ENCODE results near the gene SCRN2. TPM values are rescaled to one million over a fixed set of nuclear protein-coding genes. Genes with fewer than 3 reads are reported as not detected.
A peak's percentile ranks its signal among the peaks of the same experiment; 100 is the strongest.

SCRN2 gene
- total RNA-seq, 1 experiment from 2014 or later, result 73.6 TPM

DNA sequence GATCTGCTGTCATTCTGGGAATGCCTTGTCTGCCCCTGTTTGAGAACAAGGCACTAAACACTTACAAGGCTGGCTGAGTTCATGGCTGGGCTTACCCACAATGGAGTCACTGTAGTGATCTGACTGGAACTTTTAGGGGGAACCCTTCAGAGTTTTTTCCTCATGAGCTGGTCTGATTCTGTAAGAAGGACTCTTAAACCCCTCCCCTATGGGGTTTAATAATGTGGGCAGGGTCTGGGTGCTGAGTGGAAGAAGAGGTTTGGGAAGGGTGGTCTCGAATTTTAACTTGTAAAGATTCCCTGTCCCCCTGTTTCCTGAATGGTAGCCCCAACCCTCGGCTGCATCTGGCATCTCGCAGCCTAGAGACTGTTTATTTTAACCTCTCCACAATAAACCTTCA is 50.0 kb downstream of the SCRN2 start:
- ChIA-PET POLR2A (interaction anchor here (0.6 kb wide), 1 partner anchor 1302 kb away, joined by 3 read pairs; no protein-coding TSS in a partner anchor), CTCF (interaction anchor here (0.6 to 1.6 kb wide), 4 partner anchors 15 to 94 kb away, joined by 3 to 11 read pairs (median 5); no protein-coding TSS in a partner anchor)
- no peaks in the 10 kb centered on the region for H3K36me3 ChIP-seq (ENCODE audit: control insufficient read depth, insufficient read depth, low read length)
- Mint-ChIP-seq H3K9me3 (ENCODE audit: unreplicated experiment) (no peaks in the 10 kb centered on the region), H3K27ac (ENCODE audit: unreplicated experiment) (no peak overlapping the region), H3K4me3 (ENCODE audit: unreplicated experiment) (peak overlapping the region; percentile 70), H3K36me3 (ENCODE audit: insufficient read depth, unreplicated experiment) (no peaks in the 10 kb centered on the region), H3K27me3 (ENCODE audit: insufficient read depth, unreplicated experiment) (peaks cover 54% of the 10 kb centered on the region), H3K4me1 (ENCODE audit: low read depth, unreplicated experiment) (peaks cover 17% of the 10 kb centered on the region)
- no peak overlapping the region for H3K4me3 ChIP-seq (ENCODE audit: low read depth, low read length)
- peaks cover 9% of the 10 kb centered on the region; the same call in 1 of the 2 replicates for H3K4me1 ChIP-seq
- intact Hi-C loops (cut with micrococcal nuclease; ENCODE audit: unreplicated experiment), result no loop called here
- peak in 1 of 2 experiments; percentile 32 for DNase-seq
- no TSS peak for BruUV-seq (replicated peaks)
- peaks cover 2% of the 10 kb centered on the region; the same call in 1 of the 2 replicates for H3K9me3 ChIP-seq
- H3K27me3 ChIP-seq (replicated peaks; ENCODE audit: control insufficient read depth, insufficient read depth, low read length), result peaks cover 5% of the 10 kb centered on the region
- TF ChIP-seq, protein P1, sequence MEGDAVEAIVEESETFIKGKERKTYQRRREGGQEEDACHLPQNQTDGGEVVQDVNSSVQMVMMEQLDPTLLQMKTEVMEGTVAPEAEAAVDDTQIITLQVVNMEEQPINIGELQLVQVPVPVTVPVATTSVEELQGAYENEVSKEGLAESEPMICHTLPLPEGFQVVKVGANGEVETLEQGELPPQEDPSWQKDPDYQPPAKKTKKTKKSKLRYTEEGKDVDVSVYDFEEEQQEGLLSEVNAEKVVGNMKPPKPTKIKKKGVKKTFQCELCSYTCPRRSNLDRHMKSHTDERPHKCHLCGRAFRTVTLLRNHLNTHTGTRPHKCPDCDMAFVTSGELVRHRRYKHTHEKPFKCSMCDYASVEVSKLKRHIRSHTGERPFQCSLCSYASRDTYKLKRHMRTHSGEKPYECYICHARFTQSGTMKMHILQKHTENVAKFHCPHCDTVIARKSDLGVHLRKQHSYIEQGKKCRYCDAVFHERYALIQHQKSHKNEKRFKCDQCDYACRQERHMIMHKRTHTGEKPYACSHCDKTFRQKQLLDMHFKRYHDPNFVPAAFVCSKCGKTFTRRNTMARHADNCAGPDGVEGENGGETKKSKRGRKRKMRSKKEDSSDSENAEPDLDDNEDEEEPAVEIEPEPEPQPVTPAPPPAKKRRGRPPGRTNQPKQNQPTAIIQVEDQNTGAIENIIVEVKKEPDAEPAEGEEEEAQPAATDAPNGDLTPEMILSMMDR (IDR thresholded peaks at IDR 0.05; ENCODE audit: insufficient read depth in 1 of 2, low read depth in 1 of 2, low read length in 1 of 2, severe bottlenecking in 1 of 2, unreplicated experiment in 1 of 2), result no peak

DNA sequence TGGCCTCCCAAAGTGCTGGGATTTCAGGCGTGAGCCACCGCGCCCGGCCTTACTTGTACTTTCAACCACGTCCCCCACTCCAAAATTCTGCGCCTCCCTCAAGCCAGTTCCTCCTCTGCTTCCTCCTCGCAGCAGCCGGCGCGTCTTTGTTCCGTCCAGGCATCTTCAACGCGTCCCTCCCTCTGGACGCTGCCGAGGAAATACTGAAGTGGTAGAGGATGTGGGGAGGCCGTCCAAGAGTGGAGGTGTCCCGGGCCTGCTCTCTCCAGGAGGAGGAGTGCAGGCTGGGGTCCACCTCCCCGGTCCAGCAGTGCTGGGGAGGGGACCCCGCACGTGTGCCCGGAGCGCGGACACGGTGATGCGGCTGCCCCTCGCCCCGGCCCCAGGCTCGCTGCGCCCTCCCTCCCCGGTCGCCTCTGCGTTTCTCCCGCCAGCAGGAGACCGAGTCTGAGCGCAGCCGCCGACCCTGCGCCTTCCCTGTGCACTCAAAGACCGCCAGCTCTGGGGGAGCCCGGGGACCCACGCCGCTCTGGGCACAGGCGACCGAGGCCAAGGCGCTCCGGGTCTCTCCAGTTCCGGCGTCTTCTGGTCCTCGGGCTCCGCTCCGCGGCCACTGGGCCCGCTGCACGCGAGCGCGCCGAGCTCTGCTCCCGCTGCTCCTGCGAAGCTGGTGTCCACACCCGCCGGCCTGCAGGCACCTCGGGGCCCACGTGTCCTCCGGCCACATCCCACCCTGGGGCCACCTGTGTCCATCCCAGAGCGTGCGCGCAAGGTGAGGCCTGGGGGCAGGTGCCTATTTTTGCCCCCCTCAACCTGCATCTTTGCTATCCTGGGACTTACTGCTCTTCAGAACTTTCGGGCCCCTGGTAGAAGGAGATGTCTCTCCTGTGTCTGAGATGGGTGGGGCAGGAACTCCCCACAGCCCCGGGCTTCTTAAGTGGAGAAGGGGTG is 51.2 kb downstream of the SCRN2 start:
- H3K36me3 ChIP-seq (ENCODE audit: control insufficient read depth, insufficient read depth, low read length), result no peaks in the 10 kb centered on the region
- ChIA-PET POLR2A (interaction anchor here (0.6 to 1.0 kb wide), 2 partner anchors 32 to 41 kb away, joined by 3 read pairs; partner anchors contain the start of genes LRRC46 and MRPL10), CTCF (interaction anchor here (0.5 to 1.6 kb wide), 17 partner anchors 8 to 230 kb away, joined by 3 to 18 read pairs (median 5); partner anchors contain the start of genes KPNB1, OSBPL7 and TBX21)
- H3K36me3 Mint-ChIP-seq (ENCODE audit: insufficient read depth, unreplicated experiment), result no peaks in the 10 kb centered on the region
- H3K4me3 Mint-ChIP-seq (ENCODE audit: unreplicated experiment), result peak overlapping the region; percentile 70
- no peak overlapping the region for H3K27ac Mint-ChIP-seq (ENCODE audit: unreplicated experiment)
- peak overlapping the region; percentile 39 for H3K4me3 ChIP-seq (ENCODE audit: low read depth, low read length)
- no peaks in the 10 kb centered on the region for H3K9me3 Mint-ChIP-seq (ENCODE audit: unreplicated experiment)
- TF ChIP-seq, protein P1 (IDR thresholded peaks at IDR 0.05; ENCODE audit: insufficient read depth in 1 of 2, low read depth in 1 of 2, low read length in 1 of 2, severe bottlenecking in 1 of 2, unreplicated experiment in 1 of 2), result peak; percentile 76 to 90
- peaks cover 5% of the 10 kb centered on the region for H3K27me3 ChIP-seq (replicated peaks; ENCODE audit: control insufficient read depth, insufficient read depth, low read length)
- peak; percentile 83 to 88 for DNase-seq
- peaks cover 17% of the 10 kb centered on the region for H3K4me1 Mint-ChIP-seq (ENCODE audit: low read depth, unreplicated experiment)
- peaks cover 47% of the 10 kb centered on the region for H3K27me3 Mint-ChIP-seq (ENCODE audit: insufficient read depth, unreplicated experiment)
- peaks cover 2% of the 10 kb centered on the region; the same call in 1 of the 2 replicates for H3K9me3 ChIP-seq
- intact Hi-C loops (cut with micrococcal nuclease; ENCODE audit: unreplicated experiment), result loop anchor here (1.0 kb wide), 2 partner anchors 14 to 57 kb away; partner anchors contain the start of gene TBX21
- H3K4me1 ChIP-seq, result peaks cover 9% of the 10 kb centered on the region; the same call in 1 of the 2 replicates
- no TSS peak for BruUV-seq (replicated peaks)

Other genes with a start within 250 kb of the SCRN2 start
- 967 and 1,072 TPM in 2 replicates for gene KPNB1, start 191.4 kb downstream of the SCRN2 start, total RNA-seq (2022)
- gene TBKBP1, start 147.1 kb downstream of the SCRN2 start, total RNA-seq (2022), result 27.4 and 30.4 TPM in 2 replicates
- not detected in 2 replicates for gene TBX21, start 108.0 kb downstream of the SCRN2 start, total RNA-seq (2022)
- 46.8 and 48.3 TPM in 2 replicates for gene OSBPL7, start 19.5 kb downstream of the SCRN2 start, total RNA-seq (2022)
- 159 and 162 TPM in 2 replicates for gene MRPL10, start 9.7 kb downstream of the SCRN2 start, total RNA-seq (2022)
- gene LRRC46, start 9.6 kb downstream of the SCRN2 start, total RNA-seq (2022), result 1.4 and 2.3 TPM in 2 replicates
- gene SP6, start 9.9 kb upstream of the SCRN2 start, total RNA-seq (2022), result 20.6 and 25.0 TPM in 2 replicates
- gene SP2, start 55.0 kb upstream of the SCRN2 start, total RNA-seq (2022), result 24.8 and 25.2 TPM in 2 replicates
- gene PNPO, start 100.3 kb upstream of the SCRN2 start, total RNA-seq (2022), result 110 and 118 TPM in 2 replicates
- 24.3 and 30.5 TPM in 2 replicates for gene PRR15L, start 116.6 kb upstream of the SCRN2 start, total RNA-seq (2022)
- gene CDK5RAP3, start 129.8 kb upstream of the SCRN2 start, total RNA-seq (2022), result 425 and 427 TPM in 2 replicates
- 2.0 and 6.7 TPM in 2 replicates for gene COPZ2, start 196.5 kb upstream of the SCRN2 start, total RNA-seq (2022)
- 322 and 356 TPM in 2 replicates for gene NFE2L1, start 207.1 kb upstream of the SCRN2 start, total RNA-seq (2022)